ENCODE results near the gene RAB1A.

- TF ChIP-seq CTCF (IDR thresholded peaks at IDR 0.05; ENCODE audit: borderline replicate concordance, extremely low read depth, low read length, poor library complexity, severe bottlenecking) (no peak), EZH2 (IDR thresholded peaks at IDR 0.05; ENCODE audit: borderline replicate concordance, low read depth, low read length, severe bottlenecking) (no peak)
Observed at GRCh38 chr2:65129286-65129825, 550 bp downstream of the RAB1A start.

Measured in DND-41 (cell line).